Measurements from ENCODE around the gene CPNE9.

GRCh38 chr3:9660972-9661371, 42.7 kb upstream of the CPNE9 start:
- TF ChIP-seq CTCF (IDR thresholded peaks at IDR 0.05) (no peak), POLR2A (IDR thresholded peaks at IDR 0.05) (no peak), POLR2AphosphoS5 (IDR thresholded peaks at IDR 0.05) (no peak), EP300 (IDR thresholded peaks at IDR 0.05) (no peak)
